CD4-positive, alpha-beta T cell treated with Interleukin-6 at 100 ng/mL for 8 hours (primary cell): ENCODE measurements around the gene SLC39A3.

Experiments used
- DNase-seq: peaks from one replicate; pipeline ENCODE4 v3.0.0-alpha.2; 2020; ENCODE audit warnings: mixed read lengths, low spot score

Gene SLC39A3

GRCh38 chr19:2739602-2740313 lies at the start of gene SLC39A3:
SLC39A3 (minus strand) TSS chr19:2740017; CDS start chr19:2737257, 2,760 bp downstream.
- peak; percentile 99 for DNase-seq

- DNase-seq = no peak
These were observed 48.4 kb upstream of the SLC39A3 start for GRCh38 chr19:2788237-2788636.

GRCh38 chr19:2787115-2787514 lies 47.3 kb upstream of the SLC39A3 start:
- no peak for DNase-seq

GRCh38 chr19:2785244-2785997 lies 45.6 kb upstream of the SLC39A3 start, which contains the start of gene THOP1:
THOP1 (plus strand) TSS chr19:2785503; CDS start chr19:2785663, 160 bp downstream.
- DNase-seq = peak; percentile 98

GRCh38 chr19:2783781-2784145 lies 43.9 kb upstream of the SLC39A3 start:
- DNase-seq = no peak

- peak; percentile 97 for DNase-seq
These were observed 43.3 kb upstream of the SLC39A3 start, which contains the start of gene SGTA for GRCh38 chr19:2782936-2783780. SGTA (minus strand) TSS chr19:2783273; CDS start chr19:2769068, 14,205 bp downstream.

GRCh38 chr19:2782329-2782935 lies 42.6 kb upstream of the SLC39A3 start:
- no peak for DNase-seq

- no peak for DNase-seq
These were observed 40.5 kb upstream of the SLC39A3 start for GRCh38 chr19:2780284-2780683.

GRCh38 chr19:2779121-2779740 lies 39.4 kb upstream of the SLC39A3 start:
- no peak for DNase-seq

GRCh38 chr19:2777952-2778683 lies 38.3 kb upstream of the SLC39A3 start:
- DNase-seq = no peak

- DNase-seq = peak; percentile 54
These were observed 36.0 kb upstream of the SLC39A3 start for GRCh38 chr19:2775556-2776430.

- DNase-seq = no peak
These were observed 35.2 kb upstream of the SLC39A3 start for GRCh38 chr19:2774953-2775555.

- DNase-seq = no peak
These were observed 34.4 kb upstream of the SLC39A3 start for GRCh38 chr19:2774083-2774679.

GRCh38 chr19:2771786-2772674 lies 32.2 kb upstream of the SLC39A3 start:
- no peak for DNase-seq

GRCh38 chr19:2770055-2771013 lies 30.5 kb upstream of the SLC39A3 start:
- DNase-seq = no peak

GRCh38 chr19:2769218-2769617 lies 29.4 kb upstream of the SLC39A3 start:
- DNase-seq = no peak
